SU-DHL-6 (cell line): ENCODE results near the gene DOK1.
"Not testable (repeated sequence)": the region's sequence is repeated elsewhere in the genome, so short reads cannot be mapped to it uniquely, and the experiment has no call there.

ENCODE experiments used
- H2AFZ ChIP-seq: fragments of 200-600 bp; sonication (generic); 2 replicates; pipeline ENCODE4 v1.6.1; 2014; ENCODE audit warnings: low read depth, mild to moderate bottlenecking, moderate library complexity, mixed read lengths, antibody characterized with exemption, low read length; ENCODE audit not compliant: severe bottlenecking
- H3F3A ChIP-seq: fragments of 200-600 bp; shearing (Covaris generic); 2 replicates; pipeline ENCODE4 v1.6.0; 2016; ENCODE audit warnings: antibody characterized with exemption, mild to moderate bottlenecking; ENCODE audit not compliant: insufficient read depth
- H3K27ac ChIP-seq: fragments of 200-600 bp; sonication (generic); 2 replicates; pipeline ENCODE4 v1.5.1; 2016; ENCODE audit warnings: low read depth, mild to moderate bottlenecking, low read length, moderate library complexity, mixed read lengths
- H3K27me3 ChIP-seq: fragments of 200-600 bp; sonication (generic), shearing (Covaris generic); 2 replicates; pipeline ENCODE4 v1.6.0; 2014; ENCODE audit warnings: mild to moderate bottlenecking, low read length
- H3K36me3 ChIP-seq: fragments of 200-600 bp; sonication (generic); 2 replicates; pipeline ENCODE4 v1.6.1; 2014; ENCODE audit warnings: mild to moderate bottlenecking, low read length, mixed read lengths
- H3K4me2 ChIP-seq: fragments of 300-600, 200-600 bp; shearing (Covaris generic), sonication (generic); 2 replicates; pipeline ENCODE4 v1.6.0; 2014; ENCODE audit warnings: low read length, low read depth, mild to moderate bottlenecking; ENCODE audit not compliant: poor library complexity, severe bottlenecking
- H3K4me3 ChIP-seq: fragments of 200-600 bp; sonication (generic); 2 replicates; pipeline ENCODE4 v1.5.1; 2014; ENCODE audit warnings: antibody characterized with exemption, low read length, mild to moderate bottlenecking, mixed read lengths; ENCODE audit not compliant: insufficient read depth, poor library complexity, severe bottlenecking
- H3K79me2 ChIP-seq: fragments of 200-600 bp; sonication (generic); 2 replicates; pipeline ENCODE4 v1.6.1; 2014; ENCODE audit warnings: mild to moderate bottlenecking, low read length, moderate library complexity; ENCODE audit not compliant: insufficient read depth
- H3K9ac ChIP-seq: fragments of 200-600 bp; sonication (generic); 2 replicates; pipeline ENCODE4 v1.7.0; 2014; ENCODE audit warnings: mild to moderate bottlenecking, low read length
- H3K9me2 ChIP-seq: fragments of 200-600 bp; sonication (generic); replicated peaks from 2 replicates; pipeline ENCODE4 v1.6.1; 2014; ENCODE audit warnings: low read length; ENCODE audit not compliant: insufficient read depth
- H3K9me3 ChIP-seq: fragments of 200-600 bp; sonication (generic); 2 replicates; pipeline ENCODE4 v1.6.1; 2014; ENCODE audit warnings: low read length, mixed read lengths; ENCODE audit not compliant: insufficient read depth
- H4K20me1 ChIP-seq: fragments of 200-600 bp; sonication (generic); 2 replicates; pipeline ENCODE4 v1.6.1; 2014; ENCODE audit warnings: low read depth, mild to moderate bottlenecking, antibody characterized with exemption, low read length, moderate library complexity, mixed read lengths
- CTCF ChIP-seq: fragments of 200-600 bp; sonication (generic); IDR thresholded peaks from one replicate; pipeline ENCODE4 v1.5.1; 2017; ENCODE audit warnings: antibody characterized with exemption, mild to moderate bottlenecking, low read length, moderate library complexity; ENCODE audit not compliant: insufficient read depth, poor library complexity, severe bottlenecking
- EZH2phosphoT487 ChIP-seq: fragments of 200-600 bp; sonication (generic), shearing (Covaris generic); conservative IDR thresholded peaks from 2 replicates; pipeline ENCODE4 v1.6.1; 2018; ENCODE audit warnings: mild to moderate bottlenecking, antibody characterized with exemption, low read length, moderate library complexity, mixed read lengths

The DOK1 gene

DNA sequence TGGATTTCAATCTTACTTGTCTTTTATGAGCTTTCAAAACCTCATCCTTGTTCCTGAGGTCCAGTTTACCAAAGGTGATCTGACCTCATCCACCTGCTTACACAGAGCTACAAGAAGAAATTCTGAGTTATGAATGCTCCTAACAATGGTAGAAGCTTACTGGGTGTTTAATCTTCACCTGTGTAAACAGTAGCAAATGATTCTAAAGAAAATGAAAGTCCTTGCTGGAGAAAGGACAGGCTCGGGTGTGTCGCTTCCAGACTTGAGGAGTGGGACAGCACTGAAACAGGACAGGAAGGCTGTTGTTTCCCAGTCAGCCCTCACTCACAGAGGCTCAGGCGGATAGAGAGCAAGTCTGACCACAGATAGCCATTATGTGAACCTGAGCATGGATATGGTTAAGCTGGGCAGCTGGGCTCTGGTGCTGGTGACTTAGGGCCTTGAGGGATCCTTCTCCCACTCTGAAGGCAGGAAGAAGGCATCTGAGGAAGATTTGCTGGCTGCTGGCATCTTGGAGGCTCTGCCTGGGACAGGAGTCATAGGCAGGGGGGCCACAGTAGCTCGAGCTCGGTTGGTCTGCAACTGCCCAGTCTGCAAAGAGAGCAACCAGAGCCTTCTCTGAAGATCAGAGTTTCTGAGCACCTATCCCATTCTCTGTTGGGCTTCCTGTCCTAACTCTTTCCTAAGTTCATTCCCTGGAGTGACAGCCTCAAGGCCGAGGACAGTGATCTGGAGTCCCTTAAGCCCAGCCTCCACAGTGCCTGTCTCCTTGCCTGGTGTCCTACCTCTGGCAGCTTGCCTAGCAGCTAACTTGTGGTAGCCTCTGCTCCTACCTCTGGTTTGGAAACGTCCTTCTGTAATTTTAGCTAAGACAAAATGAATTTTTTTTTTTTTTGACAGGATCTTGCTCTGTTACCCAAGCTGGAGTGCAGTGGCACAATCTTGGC is 4.0 kb downstream of the DOK1 start:
- H3K27me3 ChIP-seq = no peaks in the 10 kb centered on the region

DNA sequence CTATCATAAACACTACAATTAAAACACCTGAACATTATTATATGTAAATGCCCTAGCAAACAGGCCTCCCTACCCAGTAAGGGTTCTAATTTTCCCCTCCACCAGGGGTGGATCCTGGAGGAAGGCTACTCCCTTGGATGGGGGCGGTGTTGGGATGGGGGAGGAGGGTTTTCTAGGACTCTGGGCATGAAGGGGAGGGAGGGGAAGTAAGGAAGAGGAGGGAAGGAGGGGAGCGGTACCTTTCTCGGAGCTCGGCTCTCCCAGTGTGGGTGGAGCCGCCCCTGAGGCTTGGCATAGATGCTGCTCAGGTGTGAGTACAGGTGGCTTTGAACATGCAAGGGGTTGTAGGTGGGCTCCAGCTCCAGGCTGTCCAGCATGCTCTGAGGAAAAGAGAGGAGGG is 5.4 kb downstream of the DOK1 start:
- H4K20me1 ChIP-seq = no peaks in the 10 kb centered on the region
- no peaks in the 10 kb centered on the region for H3K79me2 ChIP-seq
- H3K27me3 ChIP-seq = no peaks in the 10 kb centered on the region
- no peak overlapping the region for H3K9ac ChIP-seq
- no peaks in the 10 kb centered on the region for H3K9me2 ChIP-seq
- H3K4me2 ChIP-seq = no peak overlapping the region
- H3F3A ChIP-seq = no peaks in the 10 kb centered on the region
- H2AFZ ChIP-seq = no peak overlapping the region
- no peaks in the 10 kb centered on the region for H3K9me3 ChIP-seq
- H3K36me3 ChIP-seq = no peaks in the 10 kb centered on the region
- no peak overlapping the region for H3K4me3 ChIP-seq
- TF ChIP-seq CTCF (no peak), EZH2phosphoT487 (no peak)
- H3K27ac ChIP-seq = no peak overlapping the region

More for the DNA sequence above, 4.0 kb downstream of the DOK1 start:
- Histone ChIP-seq H4K20me1 (no peaks in the 10 kb centered on the region), H3K9ac (no peak overlapping the region), H3K4me2 (no peak overlapping the region), H3F3A (no peaks in the 10 kb centered on the region), H3K9me3 (no peaks in the 10 kb centered on the region), H3K27ac (no peak overlapping the region), H3K36me3 (no peaks in the 10 kb centered on the region), H3K79me2 (no peaks in the 10 kb centered on the region), H3K9me2 (no peaks in the 10 kb centered on the region), H3K4me3 (no peak overlapping the region), H2AFZ (no peak overlapping the region)
- TF ChIP-seq CTCF (no peak), EZH2phosphoT487 (no peak)

DNA sequence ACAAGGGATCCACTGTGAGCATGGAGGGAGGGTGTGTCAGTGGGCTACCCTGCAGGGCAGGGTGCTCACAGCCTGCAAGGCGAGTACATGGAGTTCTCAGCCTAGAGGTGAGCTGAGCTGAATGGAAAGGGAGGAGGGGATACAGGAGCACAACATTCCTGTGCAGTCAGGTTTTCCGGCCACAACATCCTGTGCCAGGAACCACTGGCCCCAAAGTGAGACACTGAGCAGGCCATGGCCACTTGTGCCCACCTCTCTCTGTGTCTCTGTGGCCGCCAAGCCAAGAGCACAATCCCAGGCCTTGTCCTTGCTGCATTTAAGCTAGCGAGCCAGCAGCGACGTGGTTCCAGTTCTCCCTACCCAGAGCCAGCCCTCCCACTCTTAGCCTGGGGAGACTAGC is 6.1 kb downstream of the DOK1 start:
- no peak overlapping the region for H3K27ac ChIP-seq
- no peaks in the 10 kb centered on the region for H3K9me2 ChIP-seq
- H3K36me3 ChIP-seq = no peaks in the 10 kb centered on the region
- no peaks in the 10 kb centered on the region for H3F3A ChIP-seq
- H2AFZ ChIP-seq = no peak overlapping the region
- no peak overlapping the region for H3K4me2 ChIP-seq
- no peak overlapping the region for H3K4me3 ChIP-seq
- no peaks in the 10 kb centered on the region for H3K9me3 ChIP-seq
- H3K9ac ChIP-seq = no peak overlapping the region
- H3K79me2 ChIP-seq = no peaks in the 10 kb centered on the region
- no peaks in the 10 kb centered on the region for H4K20me1 ChIP-seq
- TF ChIP-seq EZH2phosphoT487 (no peak), CTCF (no peak)
- no peaks in the 10 kb centered on the region for H3K27me3 ChIP-seq

DNA sequence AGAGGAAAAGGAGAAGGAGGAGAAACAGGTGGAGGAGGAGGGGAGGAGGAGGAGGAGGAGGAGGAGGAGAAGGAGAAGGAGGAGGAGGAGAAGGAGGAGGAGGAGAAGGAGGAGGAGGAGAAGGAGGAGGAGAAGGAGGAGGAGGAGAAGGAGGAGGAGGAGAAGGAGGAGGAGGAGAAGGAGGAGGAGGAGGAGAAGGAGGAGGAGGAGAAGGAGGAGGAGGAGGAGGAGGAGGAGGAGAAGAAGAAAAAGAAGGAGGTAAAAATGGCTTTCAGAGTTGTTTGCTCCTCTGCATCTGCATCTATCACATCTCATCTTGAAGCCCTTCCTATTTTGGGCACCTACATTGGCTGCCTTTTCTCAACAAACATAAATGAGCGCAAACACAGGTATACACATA is 6.5 kb downstream of the DOK1 start:
- not testable (repeated sequence) for H3K9me2 ChIP-seq, H3K4me2 ChIP-seq, H2AFZ ChIP-seq, H3K4me3 ChIP-seq, H3K9ac ChIP-seq, H3F3A ChIP-seq, H3K36me3 ChIP-seq, H3K27me3 ChIP-seq, H4K20me1 ChIP-seq, H3K79me2 ChIP-seq, H3K27ac ChIP-seq, H3K9me3 ChIP-seq
